ENCODE measurements around the gene PPFIA1.
"Not testable (repeated sequence)": the region's sequence is repeated elsewhere in the genome, so short reads cannot be mapped to it uniquely, and the experiment has no call there.

The PPFIA1 gene

GRCh38 chr11:70397336-70397982 is 127.0 kb downstream of the PPFIA1 start:
- no peak for DNase-seq

GRCh38 chr11:70397983-70398833 is 127.7 kb downstream of the PPFIA1 start, which contains the start of gene CTTN:
Gene CTTN, plus strand, starts transcription at chr11:70398529. Its CDS starts 8,769 bp downstream, at chr11:70407298.
- no peak for DNase-seq

- no peak for DNase-seq
Observed at GRCh38 chr11:70398834-70399680, 128.6 kb downstream of the PPFIA1 start.

GRCh38 chr11:70399681-70400112 is 129.2 kb downstream of the PPFIA1 start:
- DNase-seq: no peak

- DNase-seq: no peak
Observed at GRCh38 chr11:70400643-70401042, 130.2 kb downstream of the PPFIA1 start.

GRCh38 chr11:70402016-70402415 is 131.5 kb downstream of the PPFIA1 start:
- no peak for DNase-seq

- no peak for DNase-seq
Observed at GRCh38 chr11:70402685-70403084, 132.2 kb downstream of the PPFIA1 start.

- DNase-seq: no peak
Observed at GRCh38 chr11:70404244-70404643, 133.8 kb downstream of the PPFIA1 start.

GRCh38 chr11:70405679-70406395 is 135.3 kb downstream of the PPFIA1 start:
- no peak for DNase-seq

- DNase-seq: no peak
Observed at GRCh38 chr11:70407121-70407520, 136.6 kb downstream of the PPFIA1 start.

GRCh38 chr11:70407814-70408213 is 137.3 kb downstream of the PPFIA1 start:
- DNase-seq: no peak

- not testable (repeated sequence) for DNase-seq
Observed at GRCh38 chr11:70408326-70408725, 137.8 kb downstream of the PPFIA1 start.

GRCh38 chr11:70409437-70409836 is 138.9 kb downstream of the PPFIA1 start:
- DNase-seq: no peak

- no peak for DNase-seq
Observed at GRCh38 chr11:70409871-70410270, 139.4 kb downstream of the PPFIA1 start.

GRCh38 chr11:70410276-70411205 is 140.1 kb downstream of the PPFIA1 start:
- DNase-seq: no peak

GRCh38 chr11:70411713-70412452 is 141.4 kb downstream of the PPFIA1 start:
- no peak for DNase-seq

GRCh38 chr11:70413151-70413550 is 142.7 kb downstream of the PPFIA1 start:
- no peak for DNase-seq

- DNase-seq: no peak
Observed at GRCh38 chr11:70414341-70415100, 144.0 kb downstream of the PPFIA1 start.

- DNase-seq: no peak
Observed at GRCh38 chr11:70415191-70415590, 144.7 kb downstream of the PPFIA1 start.

Measured in NK-92 treated with Interleukin-12 subunit alpha and Interleukin-12 subunit beta, amount 100 ng/mL, for 24 hours (cell line).